Measurements from ENCODE around the gene PCDH19. TPM values are rescaled to one million over a fixed set of nuclear protein-coding genes. Genes with fewer than 3 reads are reported as not detected.

Gene PCDH19
- total and polyA plus RNA-seq, 10 of the 15 experiments (the other 5 are each of a cell fraction or from before 2014, with no cell fraction given), result 0.01 TPM; not detected in 9

GRCh38 chrX:100264200-100264599 lies 145.9 kb downstream of the PCDH19 start (continued):
- no peak for TF ChIP-seq ZNF274 (IDR thresholded peaks at IDR 0.05; ENCODE audit: insufficient read depth, insufficient read length)
- no peak for TF ChIP-seq PRDM15 (CRISPR knock-in tag; IDR thresholded peaks at IDR 0.05)
- no peak for TF ChIP-seq SRF (IDR thresholded peaks at IDR 0.05; ENCODE audit: low read depth in 2 of 2, low read length in 2 of 2)
- TF ChIP-seq USF1 (IDR thresholded peaks at IDR 0.05; ENCODE audit: borderline replicate concordance, extremely low read length, insufficient read depth, low read depth, low read length), result no peak
- TF ChIP-seq ESRRA (IDR thresholded peaks at IDR 0.05; ENCODE audit: low read length), result no peak
- TF ChIP-seq BCL11A (IDR thresholded peaks at IDR 0.05; ENCODE audit: low read depth, low read length), result peak; percentile 33; the same call in 1 of the 2 replicates
- TF ChIP-seq MYB (IDR thresholded peaks at IDR 0.05; ENCODE audit: borderline replicate concordance, low read depth, low read length), result no peak
- no peak for TF ChIP-seq E4F1 (IDR thresholded peaks at IDR 0.05; ENCODE audit: borderline replicate concordance, partially characterized antibody)
- no peak for TF ChIP-seq ZSCAN29 (IDR thresholded peaks at IDR 0.05)
- peak; percentile 96 for TF ChIP-seq RUNX3 (IDR thresholded peaks at IDR 0.05; ENCODE audit: low read length)
- TF ChIP-seq STAT1 (conservative IDR thresholded peaks at IDR 0.05), result no peak
- no peak; the same call in 2 of the 3 replicates for TF ChIP-seq POU2F2 (IDR thresholded peaks at IDR 0.05; ENCODE audit: borderline replicate concordance, low read depth, low read length)
- TF ChIP-seq FOXM1 (IDR thresholded peaks at IDR 0.05; ENCODE audit: low read depth, low read length), result peak; percentile 62; the same call in 1 of the 2 replicates
- TF ChIP-seq SKIL (IDR thresholded peaks at IDR 0.05; ENCODE audit: low read depth, poor library complexity, severe bottlenecking), result no peak
- TF ChIP-seq SIN3A (IDR thresholded peaks at IDR 0.05; ENCODE audit: low read depth, low read length), result no peak
- no peak for TF ChIP-seq BACH1 (IDR thresholded peaks at IDR 0.05; ENCODE audit: borderline replicate concordance)
- no peak for TF ChIP-seq POLR2A (IDR thresholded peaks at IDR 0.05; ENCODE audit: low read depth, low read length)
- no peak for TF ChIP-seq ZBTB33 (IDR thresholded peaks at IDR 0.05)

Measured in GM12878 (cell line).